Daoy (cell line): Measurements from ENCODE around the gene RALGDS. TPM values are rescaled to one million over a fixed set of nuclear protein-coding genes. Genes with fewer than 3 reads are reported as not detected.
A peak's percentile ranks its signal among the peaks of the same experiment; 100 is the strongest.

Source experiments
- DNase-seq: peaks from one replicate; pipeline ENCODE4 v3.0.0-alpha.2; 2015; ENCODE audit warnings: low read depth
- total RNA-seq: library from RNA; depleted of rRNA; stranded (reverse); fragments of >200 nt; shearing (Covaris generic); gene quantifications from 2 replicates; pipeline ENCODE4 v1.2.3, GENCODE V29; 2014

The RALGDS gene
- total RNA-seq, 1 experiment from 2014 or later: 21.5 TPM

- DNase-seq: no peak
Observed at GRCh38 chr9:133137451-133138231, 16.6 kb upstream of the RALGDS start.

DNA sequence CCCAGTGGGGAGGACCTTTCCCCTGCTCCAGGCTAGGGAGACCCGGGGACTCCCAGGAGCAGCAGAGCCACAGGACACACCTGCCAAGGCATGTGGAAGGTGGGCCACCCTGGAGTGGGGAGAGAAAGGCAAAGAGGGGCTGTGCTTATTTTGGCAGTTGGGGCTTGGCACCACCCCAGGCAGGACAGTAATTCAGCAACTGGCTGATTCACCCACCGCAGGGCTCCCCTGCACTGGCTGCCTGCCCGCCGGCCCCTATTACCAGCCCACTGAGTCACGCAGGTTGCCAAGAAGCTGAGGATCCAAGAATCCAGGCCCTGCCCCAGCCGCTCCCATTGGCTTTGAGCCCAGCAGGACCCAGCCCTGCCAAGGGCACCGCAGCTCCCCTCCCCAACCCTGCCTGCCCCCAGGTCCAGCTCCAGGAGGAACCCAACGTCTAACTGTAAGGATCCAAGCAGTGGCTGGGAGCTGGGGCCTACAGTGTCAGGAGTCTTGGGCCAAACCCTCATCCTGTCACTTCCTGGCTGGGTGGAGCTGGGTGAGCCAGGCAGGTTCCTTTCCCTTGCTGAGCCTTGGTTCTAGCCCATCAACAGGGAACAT is 14.2 kb upstream of the RALGDS start:
- DNase-seq: peak; percentile 100

- no peak for DNase-seq
Observed at GRCh38 chr9:133134388-133135145, 13.5 kb upstream of the RALGDS start.

- DNase-seq: peak; percentile 98
Observed at GRCh38 chr9:133133681-133134387, 12.8 kb upstream of the RALGDS start.

DNA sequence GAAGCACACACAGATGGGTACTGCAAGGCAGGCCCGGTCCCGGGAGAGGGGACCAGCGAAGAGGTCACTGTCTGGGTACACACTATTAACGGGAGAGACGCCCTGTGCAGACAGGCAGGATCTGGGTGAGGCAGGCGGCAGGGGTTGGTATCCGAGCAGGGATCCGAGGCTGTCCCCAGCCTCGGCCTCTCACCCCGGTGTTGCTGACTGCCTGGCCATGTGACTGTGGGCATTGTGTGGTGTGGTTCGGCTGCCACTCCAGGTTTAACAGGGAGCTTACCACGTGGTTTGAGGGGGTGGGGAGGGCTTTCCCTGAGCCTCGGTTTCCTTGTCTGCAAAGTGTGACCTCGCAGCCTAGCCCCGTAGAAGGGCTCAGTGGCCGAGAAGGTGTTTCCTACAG is 11.1 kb upstream of the RALGDS start:
- no peak for DNase-seq

- no peak for DNase-seq
Observed at GRCh38 chr9:133131506-133131905, 10.5 kb upstream of the RALGDS start.

DNA sequence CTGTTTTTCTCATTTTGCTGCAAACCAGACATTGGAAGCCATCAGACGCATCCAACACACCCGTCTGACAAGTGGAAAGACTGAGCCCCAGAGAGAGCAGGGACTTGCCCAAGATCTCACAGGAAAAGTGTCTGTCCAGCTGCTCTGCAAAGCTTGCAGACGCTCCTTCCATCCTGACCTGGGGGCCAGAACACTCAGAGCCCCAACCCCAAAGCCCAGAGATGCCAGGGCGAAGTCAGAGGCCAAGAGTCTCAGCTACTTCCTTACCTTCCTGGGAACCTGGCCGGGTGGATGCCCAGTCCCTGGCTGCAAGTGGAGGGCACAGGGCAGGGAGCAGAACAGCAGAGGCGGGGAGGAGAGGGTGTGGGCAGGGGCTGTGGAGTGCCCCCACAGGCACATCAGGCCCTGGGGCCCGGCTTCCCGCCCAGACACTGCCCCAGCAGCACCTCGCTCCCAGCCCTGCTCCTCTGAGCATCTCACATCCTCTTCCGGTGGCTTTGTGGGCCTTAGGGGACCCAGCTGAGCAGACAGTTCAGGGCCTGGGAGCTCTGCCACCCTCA is 9.7 kb upstream of the RALGDS start:
- no peak for DNase-seq

DNA sequence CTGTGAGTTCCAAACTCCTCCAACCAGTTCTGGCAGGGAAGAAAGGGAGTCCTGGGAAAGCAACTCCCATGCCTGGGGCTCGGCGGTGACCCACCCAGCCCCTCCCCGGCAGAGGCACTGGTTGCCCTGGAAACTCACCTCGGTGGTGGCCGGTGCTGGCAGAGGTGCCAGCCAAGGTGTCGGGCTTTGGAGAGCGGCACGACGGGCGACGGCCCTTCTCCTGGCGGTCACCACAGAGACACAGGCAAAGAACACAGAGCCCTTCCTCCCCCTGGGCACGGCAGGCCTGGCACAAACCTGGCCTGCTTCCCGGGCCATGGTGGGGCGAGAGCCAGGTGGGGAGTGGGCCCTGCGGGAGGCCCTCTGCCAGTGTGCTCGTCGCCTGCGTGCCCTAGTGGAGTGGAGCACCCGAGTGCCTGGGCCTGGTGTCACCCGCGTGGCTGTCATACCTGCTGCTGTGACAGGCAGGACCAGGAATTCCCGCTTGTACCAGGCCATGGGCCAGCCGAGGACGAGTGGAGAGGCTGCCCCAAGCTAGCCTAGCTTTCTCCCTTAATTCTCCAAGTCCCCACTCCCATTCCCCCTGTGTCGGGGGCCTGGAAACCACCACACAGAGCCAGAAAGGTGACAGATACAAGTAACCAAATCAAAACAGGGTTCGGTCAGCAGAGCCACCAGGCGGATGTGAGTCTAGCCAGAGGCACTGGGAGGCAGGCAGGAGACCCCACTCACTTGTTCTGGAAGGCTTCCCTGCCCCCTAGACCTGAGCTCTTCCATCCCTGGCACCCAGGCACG is 8.2 kb upstream of the RALGDS start:
- DNase-seq: no peak

DNA sequence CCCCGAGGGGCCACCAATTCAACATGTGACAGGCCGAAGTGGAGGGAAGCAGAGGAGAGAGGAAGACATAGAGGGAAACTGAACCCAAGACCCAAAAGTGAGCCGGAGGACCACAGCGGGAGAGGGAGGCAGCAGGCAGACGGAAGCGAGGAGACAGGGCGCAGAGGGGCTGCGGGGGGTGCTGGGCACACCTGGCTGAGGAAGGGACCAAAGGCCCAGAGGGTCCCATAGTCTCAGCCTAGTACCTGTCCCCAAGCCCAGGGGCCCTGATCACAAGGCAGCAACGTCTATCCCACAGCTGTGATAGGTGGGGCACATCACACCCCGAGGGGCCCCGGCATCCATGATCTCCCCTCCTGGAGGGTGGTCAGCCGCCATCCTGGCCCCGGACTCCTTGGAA is 7.1 kb upstream of the RALGDS start:
- DNase-seq: no peak

DNA sequence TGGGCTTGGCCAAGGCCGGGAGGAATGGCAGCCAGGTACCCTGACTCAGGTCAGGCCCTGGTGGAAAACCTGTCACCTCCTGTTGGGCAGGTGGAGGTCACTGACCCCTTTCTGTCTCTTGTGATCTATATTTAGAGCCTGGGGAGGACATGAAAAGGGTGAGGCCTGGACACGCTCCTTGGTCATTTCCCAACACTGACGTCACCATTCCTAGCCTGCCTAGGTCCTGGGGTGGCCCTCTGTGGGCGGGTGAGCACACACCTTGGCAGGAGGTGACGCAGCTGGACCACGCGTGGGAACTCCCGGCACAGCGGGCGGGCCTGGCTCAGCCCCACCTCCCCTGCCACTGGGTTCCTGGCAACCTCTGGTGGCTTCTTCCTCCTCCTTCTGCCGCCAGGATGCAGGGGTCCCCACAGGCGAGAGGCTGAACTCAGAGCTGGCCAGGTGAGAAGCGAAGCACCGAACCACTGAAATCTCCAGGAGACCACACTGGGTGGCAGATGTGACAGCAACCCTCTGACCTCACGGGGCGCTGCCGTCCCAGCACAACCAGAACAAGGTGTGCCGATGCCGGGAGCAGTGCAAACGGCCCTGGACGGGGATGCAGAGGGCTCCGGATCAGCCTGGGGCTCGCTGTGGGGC is 6.4 kb upstream of the RALGDS start:
- peak; percentile 85 for DNase-seq

DNA sequence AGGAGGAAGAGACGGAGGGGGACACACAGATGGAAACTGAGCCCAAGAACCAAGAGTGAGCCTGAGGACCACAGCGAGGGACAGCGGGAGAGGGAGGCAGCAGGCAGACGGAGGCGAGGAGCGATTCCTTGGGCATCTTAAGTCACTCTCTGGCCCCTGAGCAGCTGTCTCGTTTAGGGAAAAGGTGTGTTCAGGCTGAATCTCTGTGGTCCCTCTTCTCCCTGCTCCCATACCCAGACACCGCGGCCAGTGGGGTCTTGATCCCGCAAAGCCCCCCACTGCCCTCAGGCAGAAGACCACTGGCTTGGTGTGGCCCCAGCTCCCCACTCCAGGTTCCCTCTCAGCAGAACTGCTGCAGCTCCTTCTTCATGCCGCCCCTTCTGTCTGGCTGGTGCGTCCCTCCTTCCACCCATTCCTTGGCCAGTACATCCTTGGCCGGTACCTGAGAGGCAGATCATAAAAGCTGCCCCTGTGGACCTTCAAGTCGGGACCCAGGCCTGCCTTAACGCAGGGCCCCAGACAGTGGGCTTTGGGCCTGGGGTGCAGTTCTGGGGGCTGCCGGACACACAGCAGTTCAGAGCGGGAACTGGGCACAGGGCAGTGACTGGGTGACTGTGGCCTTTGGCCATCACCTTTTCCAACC is 5.8 kb upstream of the RALGDS start:
- peak; percentile 54 for DNase-seq

- DNase-seq: peak; percentile 63
Observed at GRCh38 chr9:133125941-133126696, 5.1 kb upstream of the RALGDS start.

DNA sequence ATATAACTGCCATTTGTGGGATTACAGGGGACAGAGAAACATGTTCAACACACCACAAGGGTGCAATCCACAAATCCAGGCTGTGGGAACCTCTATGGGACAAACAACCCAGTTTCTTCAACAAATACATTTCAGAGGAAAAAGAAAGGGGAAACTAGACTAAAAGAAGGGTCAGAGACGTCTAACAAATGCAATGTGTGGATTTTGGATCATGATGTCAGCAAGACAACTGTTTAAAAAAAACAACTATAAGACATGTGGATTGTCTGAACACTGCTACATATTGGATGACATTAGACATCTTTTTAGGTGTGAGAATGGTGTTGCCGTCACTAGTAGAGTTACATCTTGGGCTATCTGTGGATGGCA is 3.9 kb upstream of the RALGDS start:
- no peak for DNase-seq

DNA sequence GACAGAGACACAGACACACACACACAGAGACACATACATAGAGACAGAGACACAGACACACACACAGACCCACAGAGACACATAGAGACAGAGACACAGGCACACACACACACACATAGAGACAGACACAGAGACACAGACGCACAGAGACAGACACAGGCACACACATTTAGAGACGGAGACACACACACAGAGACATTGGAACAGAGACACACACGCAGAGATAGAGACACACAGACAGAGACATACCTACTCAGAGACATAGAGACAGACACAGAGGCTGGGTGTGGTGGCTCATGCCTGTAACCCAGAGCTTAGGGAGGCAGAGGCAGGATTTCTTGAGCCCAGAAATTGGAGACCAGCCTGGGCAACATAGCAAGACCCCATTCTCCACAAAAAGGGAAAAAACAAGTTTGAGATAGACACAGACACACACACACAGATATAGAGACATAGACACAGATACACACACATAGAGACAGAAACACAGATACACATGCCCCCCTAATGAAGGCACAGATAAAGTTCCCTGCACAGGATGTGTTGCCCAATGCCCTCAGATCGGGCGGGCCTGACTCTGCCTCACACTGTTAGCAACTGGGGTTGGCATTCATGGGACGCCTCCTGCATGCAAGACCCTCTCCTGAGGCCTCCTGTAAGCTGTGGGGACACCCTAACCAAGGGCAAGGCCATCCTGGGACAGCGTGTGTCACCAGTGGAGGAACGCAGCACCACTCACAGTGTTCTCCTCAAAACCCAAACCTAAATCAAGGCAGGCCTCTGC is 3.3 kb upstream of the RALGDS start:
- DNase-seq: no peak

GRCh38 chr9:133122935-133123611 is 2.0 kb upstream of the RALGDS start:
- peak; percentile 57 for DNase-seq

DNA sequence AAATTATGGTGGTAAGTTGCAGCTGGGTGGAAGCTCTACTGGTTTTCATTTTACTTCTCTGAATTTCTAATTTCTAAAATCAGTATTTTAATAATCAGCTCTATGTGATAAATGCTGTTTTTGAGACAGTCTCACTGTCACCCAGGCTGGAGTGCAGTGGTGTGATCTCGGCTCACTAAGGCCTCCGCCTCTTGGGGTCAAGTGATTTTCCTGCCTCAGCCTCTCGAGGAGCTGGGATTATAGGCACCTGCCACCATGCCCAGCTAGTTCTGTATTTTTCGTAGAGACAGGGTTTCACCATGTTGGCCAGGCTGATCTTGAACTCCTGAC is 1.5 kb upstream of the RALGDS start:
- DNase-seq: no peak

DNA sequence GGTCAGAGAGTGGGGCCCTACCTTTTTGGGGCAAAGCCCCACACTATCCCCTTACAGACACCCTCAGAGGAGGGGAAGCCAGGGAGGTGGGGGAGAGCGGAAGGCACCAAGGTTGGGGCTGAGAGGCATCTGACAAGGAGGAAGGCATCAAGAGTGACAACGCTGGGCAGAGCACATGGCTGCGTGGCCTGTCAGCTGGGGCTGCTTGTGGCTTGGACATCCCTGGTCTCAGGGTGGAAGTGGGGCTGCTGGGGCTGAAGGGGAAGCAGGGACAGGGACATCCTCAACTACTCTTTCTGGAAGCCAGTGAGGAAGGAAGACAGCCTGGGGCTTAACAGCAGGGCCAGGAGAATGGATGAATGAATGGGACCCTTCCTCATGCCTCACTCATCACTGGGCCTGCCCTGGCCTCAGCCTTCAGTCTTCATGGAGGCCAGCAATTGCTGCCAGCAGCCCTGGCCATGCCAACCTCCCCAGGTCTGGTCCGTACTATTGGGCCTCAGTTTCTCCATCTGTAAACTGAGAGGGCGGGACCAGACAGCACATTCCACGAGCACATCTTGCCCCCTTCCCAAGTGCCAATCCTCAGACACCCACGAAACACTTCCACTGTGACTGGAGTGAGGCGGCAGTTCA is 993 bp upstream of the RALGDS start:
- DNase-seq: no peak
